Ishikawa (cell line): ENCODE measurements around the gene TIMP2.

ENCODE experiments used
- CEBPB ChIP-seq: IDR thresholded peaks from 2 replicates; pipeline ENCODE4 v1.6.1; 2012
- CREB1 ChIP-seq: IDR thresholded peaks from 2 replicates; pipeline ENCODE4 v1.6.1; 2012; ENCODE audit warnings: low read depth
- EGR1 ChIP-seq: IDR thresholded peaks from 2 replicates; pipeline ENCODE4 v1.6.1; 2012
- EP300 ChIP-seq: IDR thresholded peaks from 2 replicates; pipeline ENCODE4 v1.6.1; 2012; ENCODE audit warnings: borderline replicate concordance
- FOXM1 ChIP-seq: IDR thresholded peaks from 2 replicates; pipeline ENCODE4 v1.6.1; 2012; ENCODE audit warnings: low read depth, borderline replicate concordance
- NFIC ChIP-seq: IDR thresholded peaks from 2 replicates; pipeline ENCODE4 v1.6.1; 2012
- RAD21 ChIP-seq: IDR thresholded peaks from 2 replicates; pipeline ENCODE4 v1.6.1; 2012; ENCODE audit warnings: low read depth
- TAF1 ChIP-seq: IDR thresholded peaks from 2 replicates; pipeline ENCODE4 v1.6.1; 2012; ENCODE audit warnings: low read depth, mild to moderate bottlenecking
- TCF12 ChIP-seq: IDR thresholded peaks from 2 replicates; pipeline ENCODE4 v1.6.1; 2012; ENCODE audit warnings: low read depth
- TEAD4 ChIP-seq: IDR thresholded peaks from 2 replicates; pipeline ENCODE4 v1.6.1; 2012
- YY1 ChIP-seq: IDR thresholded peaks from 2 replicates; pipeline ENCODE4 v1.6.1; 2012; ENCODE audit warnings: low read depth
- ZBTB7A ChIP-seq: IDR thresholded peaks from 2 replicates; pipeline ENCODE4 v1.6.1; 2012; ENCODE audit warnings: low read depth
- TF ChIP-seq, protein P1 (sequence below): IDR thresholded peaks from 2 replicates; pipeline ENCODE4 v1.6.1; 2012; ENCODE audit warnings: low read depth, mild to moderate bottlenecking
- TF ChIP-seq, protein P2 (sequence below): IDR thresholded peaks from 2 replicates; pipeline ENCODE4 v1.6.1; 2012
- TF ChIP-seq, protein P3 (sequence below): IDR thresholded peaks from 2 replicates; pipeline ENCODE4 v1.6.1; 2012

TIMP2 gene

DNA sequence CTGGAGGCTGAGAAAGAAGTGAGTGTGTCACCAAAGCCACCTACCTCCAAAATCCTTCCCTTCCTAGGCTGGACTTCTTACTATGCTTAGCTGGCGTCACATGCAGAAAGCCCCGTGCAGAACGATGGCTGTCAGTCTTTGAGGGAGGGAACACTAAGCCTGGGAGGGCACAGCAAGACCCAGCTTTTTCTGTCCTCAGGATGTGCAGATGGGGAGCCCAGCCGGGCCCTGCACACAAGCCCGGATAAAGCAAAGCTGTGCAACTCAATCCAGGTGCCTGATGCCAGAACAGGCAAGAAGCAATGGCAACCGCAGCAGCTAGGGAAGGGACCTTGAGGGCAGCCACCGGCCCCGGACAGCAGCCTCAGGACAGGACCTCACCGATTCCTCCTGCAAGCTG is 70.7 kb downstream of the TIMP2 start:
- TF ChIP-seq FOXM1 (no peak), TEAD4 (no peak)
- TF ChIP-seq, protein P1, sequence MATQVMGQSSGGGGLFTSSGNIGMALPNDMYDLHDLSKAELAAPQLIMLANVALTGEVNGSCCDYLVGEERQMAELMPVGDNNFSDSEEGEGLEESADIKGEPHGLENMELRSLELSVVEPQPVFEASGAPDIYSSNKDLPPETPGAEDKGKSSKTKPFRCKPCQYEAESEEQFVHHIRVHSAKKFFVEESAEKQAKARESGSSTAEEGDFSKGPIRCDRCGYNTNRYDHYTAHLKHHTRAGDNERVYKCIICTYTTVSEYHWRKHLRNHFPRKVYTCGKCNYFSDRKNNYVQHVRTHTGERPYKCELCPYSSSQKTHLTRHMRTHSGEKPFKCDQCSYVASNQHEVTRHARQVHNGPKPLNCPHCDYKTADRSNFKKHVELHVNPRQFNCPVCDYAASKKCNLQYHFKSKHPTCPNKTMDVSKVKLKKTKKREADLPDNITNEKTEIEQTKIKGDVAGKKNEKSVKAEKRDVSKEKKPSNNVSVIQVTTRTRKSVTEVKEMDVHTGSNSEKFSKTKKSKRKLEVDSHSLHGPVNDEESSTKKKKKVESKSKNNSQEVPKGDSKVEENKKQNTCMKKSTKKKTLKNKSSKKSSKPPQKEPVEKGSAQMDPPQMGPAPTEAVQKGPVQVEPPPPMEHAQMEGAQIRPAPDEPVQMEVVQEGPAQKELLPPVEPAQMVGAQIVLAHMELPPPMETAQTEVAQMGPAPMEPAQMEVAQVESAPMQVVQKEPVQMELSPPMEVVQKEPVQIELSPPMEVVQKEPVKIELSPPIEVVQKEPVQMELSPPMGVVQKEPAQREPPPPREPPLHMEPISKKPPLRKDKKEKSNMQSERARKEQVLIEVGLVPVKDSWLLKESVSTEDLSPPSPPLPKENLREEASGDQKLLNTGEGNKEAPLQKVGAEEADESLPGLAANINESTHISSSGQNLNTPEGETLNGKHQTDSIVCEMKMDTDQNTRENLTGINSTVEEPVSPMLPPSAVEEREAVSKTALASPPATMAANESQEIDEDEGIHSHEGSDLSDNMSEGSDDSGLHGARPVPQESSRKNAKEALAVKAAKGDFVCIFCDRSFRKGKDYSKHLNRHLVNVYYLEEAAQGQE: no peak

DNA sequence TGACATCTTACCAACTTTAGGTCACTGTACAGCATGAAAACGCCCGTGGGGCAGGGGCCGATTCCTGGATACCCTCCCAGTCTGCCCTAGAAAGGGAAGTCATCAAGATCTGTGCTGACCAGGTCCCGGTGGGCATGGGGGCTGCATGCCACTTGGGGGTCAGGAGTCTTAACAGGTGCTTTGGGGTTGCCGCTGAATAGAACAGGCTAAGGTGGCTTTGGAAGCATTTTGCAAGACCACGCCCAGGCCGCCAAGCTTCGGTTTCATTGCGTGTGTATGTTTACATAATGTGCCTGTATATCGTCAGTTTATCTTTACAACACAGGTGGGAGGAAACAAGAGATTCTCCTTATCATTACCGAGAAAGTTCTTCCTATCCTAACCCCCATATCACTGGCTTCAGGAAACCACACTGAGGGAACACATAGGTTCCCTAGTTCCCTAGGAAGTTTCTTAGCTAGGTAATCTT is 71.2 kb downstream of the TIMP2 start:
- TF ChIP-seq RAD21 (no peak), ZBTB7A (no peak), TEAD4 (no peak), TCF12 (no peak), EP300 (no peak), YY1 (no peak), CREB1 (no peak), FOXM1 (no peak), CEBPB (no peak)
- TF ChIP-seq, protein P2, sequence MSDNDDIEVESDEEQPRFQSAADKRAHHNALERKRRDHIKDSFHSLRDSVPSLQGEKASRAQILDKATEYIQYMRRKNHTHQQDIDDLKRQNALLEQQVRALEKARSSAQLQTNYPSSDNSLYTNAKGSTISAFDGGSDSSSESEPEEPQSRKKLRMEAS: no peak

DNA sequence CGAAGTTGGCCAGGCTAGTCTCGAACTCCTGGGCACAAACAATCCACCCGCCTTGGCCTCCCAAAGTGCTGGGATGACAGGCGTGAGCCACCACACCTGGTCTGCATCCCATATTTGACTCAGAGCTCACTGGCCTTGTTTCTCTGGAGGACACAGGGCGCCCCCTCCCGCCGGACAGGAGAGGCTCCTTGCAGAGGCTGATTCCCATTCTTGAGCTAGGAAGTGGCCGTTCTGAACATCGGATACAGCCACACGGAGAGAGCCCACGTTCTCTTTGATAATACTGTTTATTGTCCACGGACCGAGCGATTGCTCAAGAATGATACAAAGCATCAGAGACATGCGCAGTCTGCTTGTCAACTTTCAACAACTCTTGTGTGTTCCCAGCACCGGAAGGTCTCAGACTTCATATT is 72.5 kb downstream of the TIMP2 start:
- no peak for TF ChIP-seq RAD21
- no peak for TF ChIP-seq NFIC
- no peak for TF ChIP-seq TAF1
- TF ChIP-seq EP300: no peak
- TF ChIP-seq CREB1: no peak
- TF ChIP-seq ZBTB7A: no peak
- TF ChIP-seq TCF12: no peak
- TF ChIP-seq TEAD4: no peak
- TF ChIP-seq YY1: no peak
- TF ChIP-seq, protein P3, sequence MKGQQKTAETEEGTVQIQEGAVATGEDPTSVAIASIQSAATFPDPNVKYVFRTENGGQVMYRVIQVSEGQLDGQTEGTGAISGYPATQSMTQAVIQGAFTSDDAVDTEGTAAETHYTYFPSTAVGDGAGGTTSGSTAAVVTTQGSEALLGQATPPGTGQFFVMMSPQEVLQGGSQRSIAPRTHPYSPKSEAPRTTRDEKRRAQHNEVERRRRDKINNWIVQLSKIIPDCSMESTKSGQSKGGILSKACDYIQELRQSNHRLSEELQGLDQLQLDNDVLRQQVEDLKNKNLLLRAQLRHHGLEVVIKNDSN: no peak
- no peak for TF ChIP-seq EGR1

DNA sequence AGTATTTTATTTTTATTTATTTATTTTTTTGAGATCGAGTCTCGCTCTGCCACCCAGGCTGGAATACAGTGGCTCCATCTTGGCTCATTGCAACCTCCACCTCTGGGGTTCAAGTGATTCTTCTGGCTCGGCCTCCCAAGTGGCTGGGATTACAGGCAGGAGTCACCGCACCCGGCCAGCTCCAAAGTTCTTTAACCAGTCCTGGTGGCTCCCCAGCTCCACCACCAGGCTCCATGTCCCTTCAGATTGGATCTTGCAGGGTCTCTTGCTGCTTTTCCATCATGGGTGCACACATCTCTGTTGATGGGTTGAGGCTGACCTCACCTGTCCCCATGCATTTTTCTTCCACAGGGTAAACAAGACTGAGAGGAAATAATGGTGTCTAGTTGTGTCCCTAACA is 76.2 kb downstream of the TIMP2 start:
- TF ChIP-seq, protein P3: no peak
- TF ChIP-seq, protein P1: no peak
- TF ChIP-seq FOXM1: no peak

DNA sequence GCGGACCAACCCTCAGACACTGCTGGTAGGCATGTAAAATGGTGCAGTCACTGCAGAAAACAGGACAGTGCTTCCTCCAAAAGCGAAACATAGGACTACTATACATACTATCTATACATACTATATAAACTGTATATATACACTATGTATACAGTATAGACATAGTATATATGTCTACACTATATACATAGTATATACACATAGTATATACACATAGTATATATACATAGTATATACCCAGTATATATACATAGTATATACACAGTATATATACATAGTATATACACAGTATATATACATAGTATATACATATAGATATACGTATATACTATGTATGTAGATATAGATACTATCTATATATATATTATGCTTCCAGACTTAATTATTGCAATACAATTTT is 78.1 kb downstream of the TIMP2 start:
- TF ChIP-seq, protein P1: no peak
- no peak for TF ChIP-seq TCF12

DNA sequence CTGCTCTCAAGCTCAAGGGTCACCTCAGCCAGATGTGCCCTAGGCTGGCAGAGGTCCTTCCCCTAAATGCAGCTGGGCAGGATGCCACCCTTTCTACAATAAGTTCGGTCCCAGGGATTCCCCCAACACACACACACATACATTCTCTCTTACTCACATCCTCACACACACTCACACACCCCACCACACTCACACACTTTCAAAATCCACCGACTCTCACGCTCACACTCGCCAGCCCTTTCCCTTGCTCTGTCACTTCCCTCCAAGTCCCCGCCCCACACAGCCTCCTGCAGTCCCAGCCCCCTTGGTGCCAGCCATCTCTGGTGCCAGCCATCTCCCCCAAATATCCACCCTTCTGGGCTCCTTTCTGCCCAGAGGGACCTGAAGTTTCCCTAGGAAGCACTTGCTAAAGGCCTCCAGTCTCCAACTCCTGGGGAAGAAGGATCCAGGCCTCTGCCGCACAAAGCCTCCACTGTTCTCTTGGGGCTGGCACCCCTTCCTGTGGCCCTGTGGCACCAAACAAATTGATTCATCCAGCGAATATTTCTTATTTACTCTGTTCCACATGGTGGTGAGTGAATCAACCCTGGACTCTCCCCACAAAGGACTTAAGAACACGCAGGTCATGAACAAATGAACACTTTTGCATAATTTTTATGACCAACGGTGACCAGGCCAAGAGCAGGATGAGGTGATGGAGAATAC is 80.7 kb downstream of the TIMP2 start:
- TF ChIP-seq NFIC (no peak), YY1 (no peak), ZBTB7A (no peak), EGR1 (no peak), CREB1 (no peak), TAF1 (no peak), TCF12 (no peak), RAD21 (no peak), CEBPB (no peak), TEAD4 (no peak), EP300 (no peak), FOXM1 (no peak)
- TF ChIP-seq, protein P3: no peak
- TF ChIP-seq, protein P1: no peak
- TF ChIP-seq, protein P2: no peak
